ENCODE measurements around the gene AKAP1.

Gene AKAP1

DNA sequence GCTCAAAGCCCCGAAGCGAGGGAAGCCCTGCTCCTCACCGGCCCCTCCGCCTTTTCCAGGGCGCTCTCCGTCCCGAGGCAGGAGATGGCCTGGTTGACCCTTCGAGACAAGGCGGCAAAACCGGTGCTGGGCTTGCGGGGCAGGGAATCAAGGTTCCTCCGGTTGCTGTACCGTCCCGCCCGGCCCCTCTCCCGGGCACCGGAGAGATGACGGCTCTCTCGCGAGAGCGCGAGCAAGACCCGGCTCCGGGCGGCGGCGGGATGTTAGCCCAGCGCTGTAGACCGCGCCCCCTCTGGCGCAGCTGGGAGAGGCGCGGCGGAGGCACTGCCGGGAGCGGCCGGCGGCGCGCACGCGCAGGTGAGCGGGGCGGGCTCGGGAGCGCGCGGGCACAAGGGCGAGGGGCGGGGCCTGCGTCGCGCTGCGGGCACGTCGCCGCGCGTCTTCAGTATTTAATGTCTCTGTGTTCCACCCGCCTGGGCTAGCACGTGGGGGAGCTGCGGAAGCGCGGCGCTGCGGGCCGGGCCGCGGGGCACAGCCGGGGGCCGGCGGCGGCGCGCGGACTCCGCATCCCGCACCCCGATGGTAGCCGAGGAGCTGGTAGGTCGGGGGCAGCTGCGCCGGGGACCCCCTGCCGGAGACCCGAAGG is at the start of gene AKAP1:
Gene AKAP1, plus strand, starts transcription at position 445 of the 646 bp plus-strand sequence. CDS start 20,219 bp downstream, outside the sequence.
- peak within 1 kb of the TSS; percentile 69 to 95 (median 92) for H3K4me3 ChIP-seq
- peak within 1 kb of the TSS; percentile 41 to 98 (median 93) for H3K27ac ChIP-seq

DNA sequence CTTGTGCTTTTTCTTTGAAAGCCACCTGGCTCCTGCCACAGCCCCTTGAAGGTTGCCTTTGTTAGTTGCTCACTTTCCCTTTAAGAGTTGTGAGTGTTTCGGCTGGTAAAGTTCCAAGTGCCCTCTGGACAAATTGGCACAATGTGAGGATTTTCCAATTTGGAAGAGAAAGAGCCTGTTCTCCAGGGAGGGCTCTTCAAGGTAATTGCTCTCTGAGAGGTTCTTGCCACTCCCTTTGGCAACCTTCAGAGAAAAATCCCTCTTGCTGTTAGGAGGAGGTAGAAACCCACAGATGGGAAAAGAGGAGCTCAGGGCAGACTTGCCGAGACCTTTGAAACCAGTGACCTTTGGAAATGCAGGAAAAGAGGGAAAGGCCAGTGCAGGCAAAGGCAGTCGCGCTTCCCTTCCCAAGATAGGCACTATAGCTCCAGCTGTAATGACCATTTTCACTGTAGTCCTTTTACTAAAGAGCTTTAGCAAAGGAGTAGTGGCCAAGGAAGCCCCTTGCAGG is 49.0 kb upstream of the AKAP1 start:
- H3K4me3 ChIP-seq = no peak overlapping the region
- peak overlapping the region in 7 of 21 experiments; percentile 15 to 56 (median 27) for H3K27ac ChIP-seq

- Histone ChIP-seq H3K4me3 (no peak overlapping the region), H3K27ac (no peak overlapping the region)
These were observed 47.6 kb upstream of the AKAP1 start for GRCh38 chr17:57037411-57037810.

DNA sequence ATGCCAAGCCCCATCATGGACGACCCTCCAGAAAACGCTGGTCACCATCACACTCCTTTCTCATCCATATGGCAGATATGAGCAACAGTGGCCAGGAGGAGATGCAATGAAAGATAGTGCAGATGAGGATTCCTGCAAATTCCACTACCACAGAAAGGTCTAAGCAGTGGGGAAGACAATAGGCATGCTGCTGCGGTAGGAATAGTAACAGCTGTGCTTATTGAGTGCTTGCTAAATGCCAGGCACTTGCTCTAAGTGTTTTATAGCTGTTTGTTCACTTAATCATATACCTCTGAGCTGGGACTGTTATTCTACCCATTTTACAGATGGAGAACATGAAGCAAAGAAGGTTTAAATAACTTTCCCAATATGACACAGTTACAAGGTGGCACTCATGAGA is 46.6 kb upstream of the AKAP1 start:
- Histone ChIP-seq H3K27ac (no peak overlapping the region), H3K4me3 (no peak overlapping the region)

DNA sequence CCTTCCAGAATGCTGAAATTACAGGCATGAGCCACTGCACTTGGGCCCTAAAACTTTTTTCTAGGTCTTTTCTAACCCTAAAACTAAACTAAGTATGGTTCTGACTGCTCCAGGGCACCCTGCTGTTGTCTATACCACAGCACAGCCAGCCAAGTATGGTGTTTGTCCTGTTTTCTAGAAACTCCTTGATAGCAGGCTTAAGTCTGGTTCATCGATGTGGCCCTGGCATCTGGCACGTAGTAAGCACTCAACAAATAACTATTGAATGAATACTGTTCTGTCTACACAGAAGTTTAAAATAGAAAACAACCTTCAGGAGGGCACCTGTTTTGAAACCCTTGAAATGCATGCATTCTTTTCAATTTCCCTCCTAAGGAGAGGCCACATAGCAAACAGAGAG is 44.5 kb upstream of the AKAP1 start:
- no peak overlapping the region for H3K4me3 ChIP-seq

GRCh38 chr17:57043276-57043675 is 41.8 kb upstream of the AKAP1 start:
- Histone ChIP-seq H3K27ac (no peak overlapping the region), H3K4me3 (no peak overlapping the region)

More for the DNA sequence above, 44.5 kb upstream of the AKAP1 start:
- no peak overlapping the region for H3K27ac ChIP-seq

- Histone ChIP-seq H3K4me3 (peak overlapping the region; percentile 1 to 34 (median 11)), H3K27ac (peak overlapping the region in 1 of 21 experiments; percentile 37)
These were observed 39.8 kb upstream of the AKAP1 start for GRCh38 chr17:57044976-57045867.

DNA sequence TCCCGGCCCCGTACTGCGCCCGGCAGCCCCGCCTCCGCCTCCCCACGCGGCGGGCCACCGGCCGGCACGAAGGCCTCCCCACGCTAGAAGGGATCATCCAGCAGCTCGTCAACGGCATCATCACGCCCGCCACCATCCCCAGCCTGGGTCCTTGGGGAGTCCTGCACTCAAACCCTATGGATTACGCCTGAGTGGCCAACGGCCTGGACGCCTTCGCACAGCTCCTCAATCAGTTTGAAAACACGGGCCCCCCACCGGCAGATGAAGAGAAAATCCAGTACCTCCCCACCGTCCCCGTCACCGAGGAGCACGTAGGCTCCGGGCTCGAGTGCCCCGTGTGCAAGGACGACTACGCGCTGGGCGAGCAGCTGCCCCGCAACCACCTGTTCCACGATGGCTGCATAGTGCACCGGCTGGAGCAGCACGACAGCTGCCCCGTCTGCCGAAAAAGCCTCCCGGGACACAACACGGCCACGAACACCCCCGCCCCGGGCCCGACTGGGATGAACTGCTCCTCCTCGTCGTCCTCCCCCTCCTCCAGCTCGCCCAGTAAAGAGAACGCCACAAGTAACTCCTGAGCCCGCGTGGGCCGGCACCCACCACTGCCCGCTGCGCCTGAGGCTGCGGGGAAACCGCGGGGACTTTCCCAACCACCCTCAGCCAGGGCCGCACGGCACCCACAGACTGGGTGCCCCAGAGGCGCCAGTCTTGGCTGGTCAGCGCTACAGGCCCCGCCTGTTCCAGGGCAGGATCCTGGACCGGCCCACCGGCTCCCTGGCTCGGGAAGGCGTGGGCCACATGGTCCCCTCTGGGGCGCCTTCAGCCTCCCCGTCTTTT is 39.0 kb upstream of the AKAP1 start:
- peak overlapping the region; percentile 1 to 34 (median 11) for H3K4me3 ChIP-seq
- H3K27ac ChIP-seq = peak overlapping the region in 5 of 21 experiments; percentile 5 to 49 (median 14)

GRCh38 chr17:57046749-57047148 is 38.3 kb upstream of the AKAP1 start:
- peak overlapping the region in 4 of 21 experiments; percentile 5 to 49 (median 13) for H3K27ac ChIP-seq
- H3K4me3 ChIP-seq = peak overlapping the region in 5 of 7 experiments; percentile 1 to 34 (median 21)

DNA sequence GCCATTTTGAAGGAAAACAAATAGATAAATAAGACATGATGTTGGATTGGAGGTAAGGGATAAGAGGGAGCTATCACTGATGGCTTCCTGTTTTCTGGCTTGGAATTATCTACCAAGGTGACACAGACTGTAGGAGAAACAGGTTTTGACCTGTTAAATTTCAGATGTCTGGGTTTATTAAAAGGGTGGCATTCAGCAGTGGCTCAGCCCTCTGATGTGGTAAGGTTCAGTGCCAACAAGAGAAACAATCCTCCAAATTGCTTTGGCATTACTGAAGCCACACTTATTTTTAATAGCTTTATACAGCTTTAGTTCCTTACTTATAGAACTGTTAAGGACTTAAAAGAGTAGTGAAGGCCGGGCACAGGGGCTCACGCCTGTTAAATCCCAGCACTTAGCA is 37.0 kb upstream of the AKAP1 start:
- Histone ChIP-seq H3K27ac (peak overlapping the region in 2 of 21 experiments; percentile 40 to 52), H3K4me3 (no peak overlapping the region)

DNA sequence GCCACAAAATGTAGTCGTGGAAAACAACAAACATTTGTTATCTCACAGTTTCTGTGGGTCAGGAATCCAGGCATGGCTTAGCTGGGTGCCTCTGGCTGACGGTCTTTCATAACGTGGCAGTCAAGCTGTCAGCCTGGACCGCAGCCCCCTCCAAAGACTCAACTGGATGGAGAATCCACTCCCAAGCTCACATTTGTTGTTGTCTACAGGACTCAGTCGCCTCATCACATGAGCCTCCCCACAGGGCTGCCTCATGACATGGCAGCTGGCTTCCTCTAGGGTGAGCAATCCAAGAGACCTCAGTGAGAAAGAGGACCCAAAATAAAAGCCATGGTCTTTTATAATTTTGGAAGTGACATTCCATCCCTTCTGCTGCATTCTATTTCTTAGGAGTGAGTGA is 34.7 kb upstream of the AKAP1 start:
- no peak overlapping the region for H3K27ac ChIP-seq

DNA sequence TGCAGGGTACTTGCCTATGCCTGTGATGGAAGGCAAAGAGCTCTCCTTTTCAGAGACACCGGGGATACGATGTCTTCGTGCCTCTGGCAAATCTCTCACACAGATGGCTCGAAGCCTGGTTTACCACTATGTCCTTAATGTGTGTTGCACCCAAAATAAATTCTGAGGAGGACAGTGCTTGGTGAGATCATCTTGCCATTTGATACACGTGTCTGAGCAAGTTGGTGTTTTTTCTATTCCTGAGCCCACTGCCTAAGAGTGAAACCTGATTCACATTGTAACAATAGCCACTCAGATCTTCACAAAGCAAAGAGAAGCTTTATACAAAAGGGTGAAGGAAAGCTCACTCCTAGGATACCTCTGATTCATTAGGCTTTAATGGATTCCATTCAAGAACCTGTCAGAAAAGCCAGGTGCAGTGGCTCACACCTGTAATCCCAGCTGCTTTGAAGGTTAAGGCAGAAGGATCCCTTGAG is 33.1 kb upstream of the AKAP1 start:
- Histone ChIP-seq H3K4me3 (no peak overlapping the region), H3K27ac (peak overlapping the region in 3 of 21 experiments; percentile 6 to 50 (median 30))

More for the DNA sequence above, 34.7 kb upstream of the AKAP1 start:
- H3K4me3 ChIP-seq = no peak overlapping the region

DNA sequence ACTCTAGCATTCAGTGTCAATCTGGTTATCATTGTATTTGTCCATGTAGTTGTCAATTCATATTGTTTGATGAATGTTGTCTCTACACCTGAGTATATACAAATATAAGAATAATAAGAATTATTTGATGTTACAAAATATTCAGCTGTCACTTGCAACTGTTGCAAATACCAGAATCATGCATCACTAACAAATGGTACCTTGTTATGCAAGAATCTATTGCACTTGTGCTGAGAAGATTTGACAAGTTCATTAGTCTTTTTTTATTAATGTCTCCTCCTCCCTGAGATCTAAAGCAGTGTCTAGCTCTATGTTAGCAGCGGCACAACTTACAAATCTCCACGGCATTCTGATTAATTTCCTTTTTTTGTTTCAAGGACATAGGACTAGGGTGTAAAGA is 22.2 kb upstream of the AKAP1 start:
- H3K4me3 ChIP-seq = no peak overlapping the region
- no peak overlapping the region for H3K27ac ChIP-seq

DNA sequence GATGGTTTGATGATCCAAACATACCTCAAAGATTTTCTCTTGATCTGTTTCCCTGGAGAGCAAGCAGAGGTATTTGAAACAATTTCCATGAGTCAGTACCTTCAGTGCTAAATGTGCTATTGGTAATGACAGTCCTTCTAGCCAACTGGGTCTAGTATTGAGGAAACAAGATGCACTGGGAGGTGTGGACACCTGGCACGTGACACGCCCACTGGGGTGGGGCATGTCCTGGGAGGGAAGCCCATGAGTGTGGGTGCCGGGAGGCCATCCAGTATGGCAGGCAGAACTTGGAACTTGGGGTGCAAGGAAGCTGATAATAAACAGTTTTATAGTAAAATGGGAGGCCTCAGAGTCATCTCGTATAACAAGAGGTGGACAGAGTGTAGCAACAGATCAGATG is 17.9 kb upstream of the AKAP1 start:
- H3K27ac ChIP-seq = peak overlapping the region in 4 of 21 experiments; percentile 46 to 68 (median 53)
- no peak overlapping the region for H3K4me3 ChIP-seq

DNA sequence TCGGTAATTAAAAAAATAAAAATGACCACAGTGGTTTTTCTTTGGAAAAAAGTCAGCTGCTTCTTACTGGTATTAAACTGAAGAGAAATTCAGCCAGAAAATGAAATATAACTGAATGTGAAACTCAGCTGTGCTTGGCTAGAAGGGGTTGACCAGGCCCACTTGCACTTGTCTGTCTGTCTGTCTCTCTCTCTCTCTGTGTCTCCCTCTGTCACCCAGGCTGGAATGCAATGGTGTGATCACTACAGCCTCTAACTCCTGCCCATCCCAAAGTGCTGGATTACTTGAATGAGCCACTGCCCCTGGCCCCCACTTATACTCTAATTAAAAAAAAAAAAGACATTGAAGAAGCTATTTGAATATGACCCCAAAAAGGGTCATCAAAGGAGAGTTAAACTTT is 17.3 kb upstream of the AKAP1 start:
- Histone ChIP-seq H3K4me3 (no peak overlapping the region), H3K27ac (peak overlapping the region in 14 of 21 experiments; percentile 25 to 71 (median 46))

- H3K4me3 ChIP-seq = no peak overlapping the region
- peak overlapping the region in 14 of 21 experiments; percentile 20 to 71 (median 49) for H3K27ac ChIP-seq
These were observed 16.8 kb upstream of the AKAP1 start for GRCh38 chr17:57068222-57068658.

DNA sequence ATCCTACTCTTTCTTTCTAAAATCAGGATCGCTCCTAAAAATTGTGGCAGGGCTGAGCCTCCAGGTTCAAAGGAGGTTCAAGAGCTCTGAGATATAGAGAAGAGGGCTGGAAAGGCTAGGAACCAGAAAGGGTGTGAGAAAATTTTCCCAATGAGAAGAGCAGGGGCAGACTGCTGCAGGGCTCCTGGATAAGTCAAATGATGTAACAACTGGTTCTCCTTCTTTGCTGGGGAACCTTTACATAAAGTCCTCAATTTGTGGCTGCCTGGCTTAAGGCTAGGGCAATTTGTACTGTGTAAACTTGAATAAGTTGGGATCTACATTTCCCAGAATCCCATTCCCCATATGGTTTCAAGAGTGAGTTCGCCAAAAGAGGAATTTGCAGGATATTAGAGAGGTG is 16.3 kb upstream of the AKAP1 start:
- peak overlapping the region in 10 of 21 experiments; percentile 20 to 68 (median 42) for H3K27ac ChIP-seq
- no peak overlapping the region for H3K4me3 ChIP-seq

DNA sequence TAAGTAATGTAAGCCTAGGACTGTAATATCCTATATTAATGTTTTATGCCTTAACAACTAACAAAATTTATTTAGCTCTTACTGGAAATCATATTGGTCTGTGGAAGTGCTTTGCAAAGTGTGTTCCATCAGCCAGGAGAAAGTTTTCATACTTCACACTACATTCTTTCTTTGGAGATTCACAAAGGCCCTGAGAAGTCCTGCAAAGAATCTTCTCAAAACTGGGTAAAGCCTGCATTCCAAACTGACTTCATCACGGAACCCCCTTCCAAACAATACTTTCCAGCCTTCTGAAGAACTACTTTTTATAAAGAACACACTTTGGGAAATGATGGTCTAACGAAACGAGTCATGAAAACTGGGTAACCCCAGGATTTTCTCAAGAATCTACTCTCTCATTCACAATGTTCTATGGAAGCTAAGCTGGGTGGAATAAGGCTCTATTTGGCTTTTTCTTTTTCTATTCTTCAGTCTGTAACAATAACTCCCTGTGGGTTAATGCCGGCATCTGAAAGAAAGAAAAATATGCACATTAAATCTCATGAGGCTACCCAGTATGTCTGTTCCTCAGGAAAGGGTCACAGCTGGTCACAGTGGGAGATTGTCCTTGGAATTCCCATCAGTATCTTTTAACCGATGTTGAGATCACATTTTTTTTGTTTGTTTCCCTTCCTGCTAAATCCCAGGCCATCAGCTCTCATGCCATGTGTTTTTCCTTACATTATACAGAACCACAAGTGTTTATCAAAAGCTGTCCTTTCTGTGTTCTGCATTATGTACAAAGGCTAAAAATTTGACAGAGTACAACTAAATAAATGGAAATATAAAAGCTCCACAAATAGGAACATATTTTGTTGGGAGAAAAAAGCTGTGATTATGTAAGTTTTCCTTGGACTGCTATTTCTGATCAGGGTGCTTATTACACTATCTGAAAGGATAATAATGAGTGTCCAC is 12.8 kb upstream of the AKAP1 start:
- Histone ChIP-seq H3K27ac (no peak overlapping the region), H3K4me3 (no peak overlapping the region)
